HG02588 (cell line): ENCODE data around the gene TRAPPC13.
"Not testable (repeated sequence)": the region's sequence is repeated elsewhere in the genome, so short reads cannot be mapped to it uniquely, and the experiment has no call there.

Experiments
- ATAC-seq: cut with Tn5 transposase; IDR thresholded peaks from one replicate; pipeline ENCODE4 v1.9.1; 2021; ENCODE audit warnings: mild to moderate bottlenecking, moderate library complexity; ENCODE audit not compliant: unreplicated experiment

The TRAPPC13 gene

GRCh38 chr5:65676056-65676455 is 51.2 kb downstream of the TRAPPC13 start:
- not testable (repeated sequence) for ATAC-seq

GRCh38 chr5:65682148-65682547 is 57.3 kb downstream of the TRAPPC13 start:
- no peak for ATAC-seq

- no peak for ATAC-seq
These were observed 68.3 kb downstream of the TRAPPC13 start for GRCh38 chr5:65693121-65693520.

GRCh38 chr5:65695162-65695755 is 70.4 kb downstream of the TRAPPC13 start:
- no peak for ATAC-seq

GRCh38 chr5:65695896-65696295 is 71.1 kb downstream of the TRAPPC13 start:
- ATAC-seq = no peak

GRCh38 chr5:65696892-65697291 is 72.1 kb downstream of the TRAPPC13 start:
- no peak for ATAC-seq

GRCh38 chr5:65699338-65699737 is 74.5 kb downstream of the TRAPPC13 start:
- ATAC-seq = no peak

- ATAC-seq = no peak
These were observed 77.2 kb downstream of the TRAPPC13 start for GRCh38 chr5:65702036-65702435.

GRCh38 chr5:65704621-65705239 is 79.9 kb downstream of the TRAPPC13 start:
- ATAC-seq = no peak

GRCh38 chr5:65707663-65708062 is 82.8 kb downstream of the TRAPPC13 start:
- ATAC-seq = no peak

GRCh38 chr5:65708145-65708544 is 83.3 kb downstream of the TRAPPC13 start:
- ATAC-seq = no peak
